RWPE2 (cell line): ENCODE measurements around the gene ARF3.

Experiments used
- ATAC-seq: fragments of 200-7000 bp; cut with Tn5 transposase; 3 replicates; pipeline ENCODE4 v1.9.1; 2021; ENCODE audit warnings: low read depth
- DNase-seq: peaks from one replicate; pipeline ENCODE4 v3.0.0-alpha.2; 2020; ENCODE audit warnings: low spot score
- H3K27ac ChIP-seq: fragments of 450-650 bp; 2 replicates; pipeline ENCODE4 v1.5.1; 2017; ENCODE audit warnings: mild to moderate bottlenecking; ENCODE audit not compliant: poor library complexity, severe bottlenecking
- H3K27me3 ChIP-seq: fragments of 250-450 bp; sonication (Bioruptor Pico); 2 replicates; pipeline ENCODE4 v1.5.1; 2021; ENCODE audit warnings: mild to moderate bottlenecking, moderate library complexity; ENCODE audit not compliant: insufficient read depth, poor library complexity, severe bottlenecking
- H3K36me3 ChIP-seq: fragments of 250-450 bp; sonication (Bioruptor Pico); 2 replicates; pipeline ENCODE4 v1.5.1; 2020; ENCODE audit warnings: low read depth, mild to moderate bottlenecking, moderate library complexity
- H3K4me1 ChIP-seq: fragments of 250-450 bp; sonication (Bioruptor Pico); 2 replicates; pipeline ENCODE4 v1.5.1; 2021; ENCODE audit warnings: mild to moderate bottlenecking, moderate library complexity; ENCODE audit not compliant: insufficient read depth, poor library complexity, severe bottlenecking
- H3K4me3 ChIP-seq: fragments of 250-450 bp; sonication (Bioruptor Pico); 2 replicates; pipeline ENCODE4 v1.5.1; 2021; ENCODE audit warnings: mild to moderate bottlenecking, moderate library complexity; ENCODE audit not compliant: severe bottlenecking
- H3K9me3 ChIP-seq: fragments of 250-450 bp; sonication (Bioruptor Pico); 2 replicates; pipeline ENCODE4 v1.5.1; 2021; ENCODE audit warnings: mild to moderate bottlenecking, moderate library complexity; ENCODE audit not compliant: severe bottlenecking
- TF ChIP-seq, protein P1 (sequence below): fragments of 450-650 bp; IDR thresholded peaks from one replicate; pipeline ENCODE4 v1.5.1; 2017; ENCODE audit warnings: mild to moderate bottlenecking, moderate library complexity; ENCODE audit not compliant: poor library complexity, severe bottlenecking

ARF3 gene

DNA sequence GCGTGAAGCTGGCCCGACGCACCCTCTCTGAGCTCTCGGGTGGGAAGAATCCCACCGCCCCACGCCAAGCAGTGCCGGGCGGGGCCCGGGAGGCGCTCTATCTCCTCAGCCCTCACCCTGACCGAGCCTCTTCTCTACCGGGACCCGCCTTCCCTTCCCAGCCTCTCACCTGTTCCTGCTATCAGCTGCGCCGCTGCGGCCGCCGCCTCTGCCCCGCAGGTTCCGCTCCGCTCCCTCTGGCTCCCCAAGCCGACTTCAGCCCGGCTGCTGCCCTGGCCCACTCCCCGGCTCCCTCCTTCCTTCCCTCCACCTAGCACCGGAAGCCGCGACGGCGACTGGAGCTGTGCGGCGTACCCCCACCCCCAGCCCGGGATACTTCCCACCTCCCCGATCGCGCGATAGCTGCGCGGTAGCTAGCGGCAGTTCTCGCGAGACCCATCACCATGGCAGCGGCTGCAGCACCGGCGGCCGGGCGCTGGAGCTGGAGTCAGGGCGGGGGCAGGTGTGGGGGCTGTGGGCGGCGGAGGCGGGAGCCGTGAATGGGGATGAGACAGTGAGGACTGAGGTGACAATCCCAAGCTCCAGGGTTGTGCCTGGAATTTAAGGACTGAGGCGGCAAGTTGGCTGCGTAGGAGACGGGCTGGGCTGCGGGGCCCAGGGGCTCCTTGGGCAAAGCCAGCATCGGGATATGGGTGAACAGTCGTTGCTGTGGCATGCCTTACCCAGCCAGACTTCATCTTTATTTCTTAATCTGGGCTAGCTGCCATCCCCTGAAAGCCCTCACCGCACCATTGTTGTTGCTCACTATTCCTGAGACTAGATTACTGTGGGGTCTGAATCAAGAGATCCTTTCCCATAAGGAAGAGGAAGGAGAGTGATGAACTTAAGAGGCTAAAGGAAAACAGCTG lies at the start of gene ARF3:
ARF3 (minus strand) TSS at position 347 of the 908 bp plus-strand sequence. CDS start 16,392 bp downstream, outside the sequence.
- Histone ChIP-seq H3K9me3 (no peaks in the 10 kb centered on the region), H3K4me1 (no peaks in the 10 kb centered on the region), H3K27ac (peak within 1 kb of the TSS; percentile 65), H3K4me3 (peak within 1 kb of the TSS; percentile 90), H3K27me3 (no peaks in the 10 kb centered on the region), H3K36me3 (peaks cover 29% of the 10 kb centered on the region)
- DNase-seq (peak; percentile 94), ATAC-seq (peak; percentile 84)
- TF ChIP-seq, protein P1, sequence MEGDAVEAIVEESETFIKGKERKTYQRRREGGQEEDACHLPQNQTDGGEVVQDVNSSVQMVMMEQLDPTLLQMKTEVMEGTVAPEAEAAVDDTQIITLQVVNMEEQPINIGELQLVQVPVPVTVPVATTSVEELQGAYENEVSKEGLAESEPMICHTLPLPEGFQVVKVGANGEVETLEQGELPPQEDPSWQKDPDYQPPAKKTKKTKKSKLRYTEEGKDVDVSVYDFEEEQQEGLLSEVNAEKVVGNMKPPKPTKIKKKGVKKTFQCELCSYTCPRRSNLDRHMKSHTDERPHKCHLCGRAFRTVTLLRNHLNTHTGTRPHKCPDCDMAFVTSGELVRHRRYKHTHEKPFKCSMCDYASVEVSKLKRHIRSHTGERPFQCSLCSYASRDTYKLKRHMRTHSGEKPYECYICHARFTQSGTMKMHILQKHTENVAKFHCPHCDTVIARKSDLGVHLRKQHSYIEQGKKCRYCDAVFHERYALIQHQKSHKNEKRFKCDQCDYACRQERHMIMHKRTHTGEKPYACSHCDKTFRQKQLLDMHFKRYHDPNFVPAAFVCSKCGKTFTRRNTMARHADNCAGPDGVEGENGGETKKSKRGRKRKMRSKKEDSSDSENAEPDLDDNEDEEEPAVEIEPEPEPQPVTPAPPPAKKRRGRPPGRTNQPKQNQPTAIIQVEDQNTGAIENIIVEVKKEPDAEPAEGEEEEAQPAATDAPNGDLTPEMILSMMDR: no peak

- TF ChIP-seq, protein P1: no peak
- Histone ChIP-seq H3K4me3 (no peak overlapping the region), H3K27ac (no peak overlapping the region), H3K27me3 (peaks cover 14% of the 10 kb centered on the region), H3K9me3 (no peaks in the 10 kb centered on the region), H3K4me1 (no peaks in the 10 kb centered on the region), H3K36me3 (peaks cover 41% of the 10 kb centered on the region)
- DNase-seq: no peak
- no peak for ATAC-seq
Observed at GRCh38 chr12:49000346-49000745, 43.1 kb upstream of the ARF3 start.

- TF ChIP-seq, protein P1: no peak
- H3K36me3 ChIP-seq: peaks cover 33% of the 10 kb centered on the region
- DNase-seq: no peak
- ATAC-seq: peak; percentile 30; the same call in 2 of the 3 replicates
- no peaks in the 10 kb centered on the region for H3K9me3 ChIP-seq
- peaks cover 14% of the 10 kb centered on the region for H3K27me3 ChIP-seq
- no peaks in the 10 kb centered on the region for H3K4me1 ChIP-seq
- H3K27ac ChIP-seq: no peak within 1 kb of the TSS
- peak within 1 kb of the TSS; percentile 32 for H3K4me3 ChIP-seq
Observed at GRCh38 chr12:48999371-49000131, 42.3 kb upstream of the ARF3 start, which contains the start of gene DDN. Gene DDN, minus strand, starts transcription at chr12:48999375. Its CDS starts 88 bp downstream, at chr12:48999287.

- no peak for DNase-seq
- Histone ChIP-seq H3K36me3 (peaks cover 25% of the 10 kb centered on the region), H3K9me3 (no peaks in the 10 kb centered on the region), H3K27me3 (peaks cover 14% of the 10 kb centered on the region), H3K4me1 (no peaks in the 10 kb centered on the region), H3K4me3 (peak overlapping the region; percentile 32), H3K27ac (no peak overlapping the region)
- ATAC-seq: peak; percentile 40
- TF ChIP-seq, protein P1: no peak
Observed at GRCh38 chr12:48998497-48999353, 41.4 kb upstream of the ARF3 start.
